Kidney glomerular epithelial cell (primary cell): ENCODE results near the gene ZNF205.
"Not testable (repeated sequence)": the region's sequence is repeated elsewhere in the genome, so short reads cannot be mapped to it uniquely, and the experiment has no call there.

ENCODE experiments used
- DNase-seq: peaks from one replicate; lab custom pipeline; 2025; lab: John Stamatoyannopoulos, UW

Gene ZNF205

GRCh38 chr16:3131755-3132377, 19.5 kb downstream of the ZNF205 start:
- peak; percentile 16 for DNase-seq

- no peak for DNase-seq
Measured at GRCh38 chr16:3133844-3134243, 21.5 kb downstream of the ZNF205 start.

- DNase-seq = peak; percentile 98
Measured at GRCh38 chr16:3134338-3135125, 22.1 kb downstream of the ZNF205 start, which contains the start of gene ZNF213. ZNF213 (plus strand) TSS chr16:3135029; CDS start chr16:3137281, 2,252 bp downstream.

- DNase-seq = no peak
Measured at GRCh38 chr16:3135126-3135715, 22.8 kb downstream of the ZNF205 start.

- DNase-seq = no peak
Measured at GRCh38 chr16:3137267-3137666, 24.9 kb downstream of the ZNF205 start.

GRCh38 chr16:3138342-3138741, 26.0 kb downstream of the ZNF205 start:
- DNase-seq = no peak

GRCh38 chr16:3138823-3139426, 26.5 kb downstream of the ZNF205 start:
- no peak for DNase-seq

- not testable (repeated sequence) for DNase-seq
Measured at GRCh38 chr16:3139561-3139960, 27.2 kb downstream of the ZNF205 start.

- DNase-seq = no peak
Measured at GRCh38 chr16:3140603-3141427, 28.4 kb downstream of the ZNF205 start.

- no peak for DNase-seq
Measured at GRCh38 chr16:3141781-3142311, 29.5 kb downstream of the ZNF205 start.

- DNase-seq = no peak
Measured at GRCh38 chr16:3142327-3142726, 29.9 kb downstream of the ZNF205 start.

GRCh38 chr16:3142770-3143169, 30.4 kb downstream of the ZNF205 start:
- no peak for DNase-seq

GRCh38 chr16:3143189-3143588, 30.8 kb downstream of the ZNF205 start:
- DNase-seq = no peak

GRCh38 chr16:3143598-3144320, 31.4 kb downstream of the ZNF205 start:
- DNase-seq = no peak

GRCh38 chr16:3144321-3144983, 32.1 kb downstream of the ZNF205 start:
- DNase-seq = no peak

- no peak for DNase-seq
Measured at GRCh38 chr16:3145151-3145550, 32.8 kb downstream of the ZNF205 start.

- no peak for DNase-seq
Measured at GRCh38 chr16:3145660-3146059, 33.3 kb downstream of the ZNF205 start.

- DNase-seq = no peak
Measured at GRCh38 chr16:3147046-3147756, 34.8 kb downstream of the ZNF205 start.

- no peak for DNase-seq
Measured at GRCh38 chr16:3147757-3148104, 35.3 kb downstream of the ZNF205 start.
